PC-3 (cell line): ENCODE measurements around the gene CXCR4.

ENCODE experiments used
- EZH2 ChIP-seq: fragments of 300-600 bp; sonication (generic); IDR thresholded peaks from one replicate; pipeline ENCODE4 v1.6.1; 2017; ENCODE audit warnings: antibody characterized with exemption, mild to moderate bottlenecking, low read length; ENCODE audit not compliant: unreplicated experiment
- EZH2phosphoT487 ChIP-seq: fragments of 300-600 bp; sonication (generic); IDR thresholded peaks from 2 replicates; pipeline ENCODE4 v1.6.1; 2018; ENCODE audit warnings: mild to moderate bottlenecking, antibody characterized with exemption, low read length, borderline replicate concordance
- TF ChIP-seq, protein P1 (sequence below): fragments of 300-600 bp; sonication (generic); conservative IDR thresholded peaks from 2 replicates; pipeline ENCODE4 v1.5.1; 2017; ENCODE audit warnings: antibody characterized with exemption, low read depth, mild to moderate bottlenecking, low read length

DNA sequence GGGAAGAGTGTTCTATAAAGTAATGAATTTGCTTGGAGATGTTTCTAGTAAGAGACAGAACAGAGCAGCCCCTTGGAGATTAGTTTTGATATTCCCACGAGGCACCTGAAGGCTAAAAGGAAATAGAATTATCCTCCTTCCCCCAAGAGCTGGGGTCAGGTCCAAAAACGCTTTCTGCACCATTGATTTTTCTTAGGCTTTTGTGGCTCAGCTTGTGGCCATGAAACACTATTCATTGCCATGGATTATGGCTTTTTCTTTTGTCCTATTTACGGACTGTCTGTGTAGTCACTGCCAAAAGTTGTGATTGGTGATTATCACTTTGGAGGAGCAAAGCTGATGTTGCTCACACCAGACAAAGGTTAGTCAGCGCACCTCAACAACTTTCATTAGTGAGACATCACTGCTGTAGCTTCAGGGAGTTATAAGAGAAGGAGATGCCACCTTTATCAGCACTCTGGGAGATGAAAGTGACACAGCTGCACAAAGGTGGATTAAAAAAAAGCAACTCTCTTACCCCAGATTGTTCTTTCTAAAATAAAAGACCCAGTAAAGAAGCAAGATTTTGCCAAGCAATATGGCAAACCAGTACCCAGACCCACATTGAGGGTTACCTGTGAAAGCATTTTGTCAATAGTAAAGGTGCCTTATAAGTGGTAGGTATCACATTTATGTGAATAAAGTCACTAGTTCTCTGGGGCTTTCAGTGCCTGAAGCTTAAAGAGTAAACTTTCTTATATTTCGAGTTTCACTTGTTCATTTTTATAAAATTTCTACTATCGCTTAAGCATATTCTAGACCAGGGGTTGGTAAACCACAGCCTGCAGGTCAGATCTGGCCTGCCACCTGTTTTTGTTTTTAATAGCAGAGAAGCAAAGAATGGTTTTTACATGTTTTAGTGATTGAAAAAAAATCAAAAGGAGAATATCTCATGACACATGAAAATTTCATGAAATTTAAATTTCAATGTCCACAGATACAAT is 10.6 kb downstream of the CXCR4 start:
- TF ChIP-seq, protein P1, sequence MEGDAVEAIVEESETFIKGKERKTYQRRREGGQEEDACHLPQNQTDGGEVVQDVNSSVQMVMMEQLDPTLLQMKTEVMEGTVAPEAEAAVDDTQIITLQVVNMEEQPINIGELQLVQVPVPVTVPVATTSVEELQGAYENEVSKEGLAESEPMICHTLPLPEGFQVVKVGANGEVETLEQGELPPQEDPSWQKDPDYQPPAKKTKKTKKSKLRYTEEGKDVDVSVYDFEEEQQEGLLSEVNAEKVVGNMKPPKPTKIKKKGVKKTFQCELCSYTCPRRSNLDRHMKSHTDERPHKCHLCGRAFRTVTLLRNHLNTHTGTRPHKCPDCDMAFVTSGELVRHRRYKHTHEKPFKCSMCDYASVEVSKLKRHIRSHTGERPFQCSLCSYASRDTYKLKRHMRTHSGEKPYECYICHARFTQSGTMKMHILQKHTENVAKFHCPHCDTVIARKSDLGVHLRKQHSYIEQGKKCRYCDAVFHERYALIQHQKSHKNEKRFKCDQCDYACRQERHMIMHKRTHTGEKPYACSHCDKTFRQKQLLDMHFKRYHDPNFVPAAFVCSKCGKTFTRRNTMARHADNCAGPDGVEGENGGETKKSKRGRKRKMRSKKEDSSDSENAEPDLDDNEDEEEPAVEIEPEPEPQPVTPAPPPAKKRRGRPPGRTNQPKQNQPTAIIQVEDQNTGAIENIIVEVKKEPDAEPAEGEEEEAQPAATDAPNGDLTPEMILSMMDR = no peak
- TF ChIP-seq EZH2phosphoT487 (no peak), EZH2 (no peak)
